Large intestine (tissue), 3 donors: Measurements from ENCODE around the gene SPATA2L. TPM values are rescaled to one million over a fixed set of nuclear protein-coding genes. Genes with fewer than 3 reads are reported as not detected.
"Not testable (repeated sequence)": the region's sequence is repeated elsewhere in the genome, so short reads cannot be mapped to it uniquely, and the experiment has no call there.

ENCODE experiments used
- DNase-seq, 2 donors: peaks; one replicate each; pipeline versions ENCODE4 v3.0.0 to v3.0.0-alpha.2; 2013
- H3K27ac ChIP-seq: one replicate; pipeline ENCODE4 v1.5.1; 2013; ENCODE audit warnings: low read length
- H3K27me3 ChIP-seq: 2 replicates; pipeline ENCODE4 v1.6.1; 2013; ENCODE audit warnings: low read length; ENCODE audit not compliant: control insufficient read depth, insufficient read depth
- H3K36me3 ChIP-seq: 2 replicates; pipeline ENCODE4 v1.6.1; 2013; ENCODE audit warnings: low read length; ENCODE audit not compliant: control insufficient read depth, insufficient read depth
- H3K4me1 ChIP-seq: one replicate; pipeline ENCODE4 v1.6.1; 2013; ENCODE audit warnings: low read length; ENCODE audit not compliant: control insufficient read depth, insufficient read depth
- H3K4me3 ChIP-seq: one replicate; pipeline ENCODE4 v1.5.1; 2013; ENCODE audit warnings: low read length
- H3K9me3 ChIP-seq: one replicate; pipeline ENCODE4 v1.6.1; 2013; ENCODE audit warnings: mild to moderate bottlenecking, low read depth, low read length, moderate library complexity; ENCODE audit not compliant: control insufficient read depth
- WGBS: methylation state at CpG from one replicate; pipeline ENCODE4 v1.1.5; 2013; ENCODE audit warnings: low lambda C conversion rate; ENCODE audit not compliant: insufficient coverage; 5-methylcytosine and 5-hydroxymethylcytosine counted together
- polyA plus RNA-seq: library from polyadenylated mRNA; unstranded; fragments of 120-200 nt; gene quantifications from one replicate; pipeline ENCODE4 v1.2.1, GENCODE V29; 2013

SPATA2L gene
- polyA plus RNA-seq, 1 donor = 18.7 TPM

GRCh38 chr16:89696670-89697128, 4.8 kb downstream of the SPATA2L start:
- no CpG with 5 or more reads among the region's 18 CpGs for WGBS
- Histone ChIP-seq H3K27me3 (no peaks in the 10 kb centered on the region), H3K4me1 (peaks cover 25% of the 10 kb centered on the region), H3K4me3 (no peak overlapping the region), H3K27ac (no peak overlapping the region), H3K9me3 (peaks cover 3% of the 10 kb centered on the region), H3K36me3 (peaks cover 68% of the 10 kb centered on the region)
- DNase-seq = peak in 1 of 2 donors; percentile 27

DNA sequence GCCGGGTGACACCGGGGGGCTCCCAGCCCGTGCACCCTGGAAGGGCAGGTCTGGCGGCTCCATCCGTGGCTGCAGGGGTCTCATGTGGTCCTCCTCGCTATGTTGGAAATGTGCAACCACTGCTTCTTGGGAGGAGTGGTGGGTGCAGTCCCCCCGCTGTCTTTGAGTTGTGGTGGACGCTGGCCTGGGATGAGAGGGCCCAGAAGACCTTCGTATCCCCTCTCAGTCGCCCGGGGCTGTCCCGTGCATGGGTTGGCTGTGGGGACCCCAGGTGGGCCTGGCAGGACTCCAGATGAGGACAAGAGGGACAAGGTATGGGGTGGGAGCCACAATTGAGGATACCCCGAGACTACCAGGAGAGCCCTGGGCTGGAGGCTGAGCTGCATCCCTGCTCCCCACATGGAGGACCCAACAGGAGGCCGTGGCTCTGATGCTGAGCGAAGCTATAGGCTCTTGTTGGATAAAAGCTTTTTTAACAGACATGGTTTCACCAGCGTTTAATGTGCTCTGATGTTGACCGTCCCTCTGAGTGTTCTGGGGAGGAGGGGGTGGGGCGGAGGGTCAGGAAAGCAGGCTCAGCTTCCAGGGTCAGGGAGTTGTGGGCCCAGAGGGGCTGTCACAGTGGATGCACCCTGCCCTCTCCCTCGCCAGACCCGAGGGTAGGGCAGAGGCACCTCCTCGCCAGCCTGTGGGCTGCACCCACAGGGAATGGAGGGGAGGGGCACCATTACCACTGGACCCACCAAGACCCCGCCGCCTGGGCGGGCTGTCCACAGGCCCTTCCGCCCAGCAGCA, 5.4 kb downstream of the SPATA2L start:
- no peak for DNase-seq
- no CpG with 5 or more reads among the region's 25 CpGs for WGBS
- peaks cover 25% of the 10 kb centered on the region for H3K4me1 ChIP-seq
- H3K27ac ChIP-seq = no peak overlapping the region
- no peaks in the 10 kb centered on the region for H3K27me3 ChIP-seq
- H3K36me3 ChIP-seq = peaks cover 75% of the 10 kb centered on the region
- peaks cover 3% of the 10 kb centered on the region for H3K9me3 ChIP-seq
- no peak overlapping the region for H3K4me3 ChIP-seq

DNA sequence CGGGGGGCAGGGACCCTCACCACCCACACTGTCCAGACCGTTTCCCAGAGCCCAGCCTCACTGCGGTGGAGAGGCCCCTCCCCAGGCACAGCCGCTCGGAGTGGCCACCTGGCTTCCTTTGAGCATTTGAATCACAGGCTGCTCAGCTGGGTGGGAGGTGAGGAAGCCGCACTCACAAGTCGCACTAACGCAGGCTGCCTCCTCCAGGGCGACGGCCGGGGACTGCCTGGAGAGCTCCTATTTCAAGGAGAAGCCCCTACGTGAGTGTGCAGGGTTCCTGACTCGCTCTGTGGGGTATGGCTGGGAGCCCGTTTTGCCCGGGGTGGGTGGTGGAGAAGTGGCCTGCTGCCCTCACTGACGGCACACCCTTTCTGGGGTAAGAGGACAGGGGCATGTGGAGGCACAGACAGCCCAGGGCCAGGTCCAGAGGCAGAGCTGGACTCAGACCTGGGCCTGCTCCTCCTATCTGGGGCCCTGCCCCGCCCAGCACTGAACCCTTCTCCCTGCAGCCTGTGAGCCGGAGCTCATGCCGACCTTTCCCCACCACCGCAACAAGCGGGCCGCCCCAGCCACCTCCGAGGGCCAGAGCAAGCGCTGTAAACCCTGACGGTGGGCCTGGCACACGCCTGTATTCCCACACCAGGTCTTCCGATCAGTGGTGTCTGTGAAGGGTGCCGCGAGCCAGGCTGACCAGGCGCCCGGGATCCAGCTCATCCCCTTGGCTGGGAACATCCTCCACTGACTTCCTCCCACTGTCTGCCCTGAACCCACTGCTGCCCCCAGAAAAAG, 6.2 kb downstream of the SPATA2L start:
- DNase-seq = peak; percentile 64 to 75
- Histone ChIP-seq H3K4me1 (peaks cover 20% of the 10 kb centered on the region), H3K9me3 (peaks cover 3% of the 10 kb centered on the region), H3K27me3 (no peaks in the 10 kb centered on the region), H3K27ac (peak overlapping the region; percentile 49), H3K4me3 (no peak overlapping the region), H3K36me3 (peaks cover 81% of the 10 kb centered on the region)
- WGBS = no CpG with 5 or more reads among the region's 31 CpGs

DNA sequence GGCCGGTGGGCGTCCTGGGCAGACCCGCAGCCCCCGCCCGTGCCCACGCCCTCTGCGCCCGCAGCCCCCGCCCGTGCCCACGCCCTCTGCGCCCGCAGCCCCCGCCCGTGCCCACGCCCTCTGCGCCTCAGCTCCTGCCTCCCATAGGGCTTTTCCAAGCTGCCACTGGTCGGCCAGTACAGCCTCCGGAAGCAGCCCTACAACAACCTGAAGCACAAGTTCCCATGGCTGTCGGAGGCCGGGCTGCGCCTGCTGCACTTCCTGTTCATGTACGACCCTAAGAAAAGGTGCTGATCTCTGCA, 6.8 kb downstream of the SPATA2L start:
- H3K36me3 ChIP-seq = peaks cover 86% of the 10 kb centered on the region
- DNase-seq = not testable (repeated sequence)
- peak overlapping the region; percentile 49 for H3K27ac ChIP-seq

GRCh38 chr16:89693931-89694783, 7.3 kb downstream of the SPATA2L start:
- Histone ChIP-seq H3K36me3 (peaks cover 89% of the 10 kb centered on the region), H3K27me3 (no peaks in the 10 kb centered on the region), H3K4me3 (no peak overlapping the region), H3K4me1 (peaks cover 15% of the 10 kb centered on the region), H3K9me3 (peaks cover 3% of the 10 kb centered on the region), H3K27ac (no peak overlapping the region)
- WGBS = no CpG with 5 or more reads among the region's 32 CpGs
- no peak for DNase-seq

More for the DNA sequence above, 6.8 kb downstream of the SPATA2L start:
- not testable (repeated sequence) for H3K9me3 ChIP-seq, H3K27me3 ChIP-seq, H3K4me3 ChIP-seq
- H3K4me1 ChIP-seq = peaks cover 17% of the 10 kb centered on the region
- WGBS = no CpG with 5 or more reads among the region's 23 CpGs

GRCh38 chr16:89693289-89693731, 8.2 kb downstream of the SPATA2L start:
- Histone ChIP-seq H3K4me1 (peaks cover 19% of the 10 kb centered on the region), H3K27me3 (no peaks in the 10 kb centered on the region), H3K27ac (no peak overlapping the region), H3K9me3 (peaks cover 3% of the 10 kb centered on the region), H3K36me3 (peaks cover 87% of the 10 kb centered on the region), H3K4me3 (no peak overlapping the region)
- DNase-seq = no peak
- WGBS = no CpG with 5 or more reads among the region's 11 CpGs

DNA sequence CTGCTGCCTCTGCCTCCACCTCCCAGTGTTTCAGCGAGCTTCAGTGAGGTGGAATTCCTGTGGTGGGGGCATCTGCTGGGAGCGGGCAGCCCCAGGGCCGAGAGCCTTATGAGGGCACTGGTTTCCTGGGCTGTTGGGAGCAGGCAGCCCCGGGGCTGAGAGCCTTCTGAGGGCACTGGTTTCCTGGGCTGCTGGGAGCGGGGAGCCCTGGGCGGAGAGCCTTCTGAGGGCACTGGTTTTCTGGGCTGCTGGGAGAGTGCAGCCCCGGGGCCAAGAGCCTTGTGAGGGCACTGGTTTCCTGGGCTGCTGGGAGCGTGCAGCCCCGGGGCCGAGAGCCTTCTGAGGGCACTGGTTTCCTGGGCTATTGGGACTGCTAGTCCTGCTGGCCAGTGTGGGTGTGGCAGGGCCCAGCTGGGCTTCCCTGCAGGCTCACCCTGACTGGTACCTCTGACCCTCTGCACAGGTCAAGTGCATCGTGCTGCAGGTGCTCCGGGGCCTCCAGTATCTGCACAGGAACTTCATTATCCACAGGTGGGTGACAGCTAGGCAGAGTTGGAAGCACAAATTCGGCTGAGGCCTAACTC, 9.4 kb downstream of the SPATA2L start:
- H3K4me3 ChIP-seq = no peak overlapping the region
- no peak for DNase-seq
- peaks cover under 1% of the 10 kb centered on the region for H3K9me3 ChIP-seq
- H3K27me3 ChIP-seq = no peaks in the 10 kb centered on the region
- H3K4me1 ChIP-seq = peaks cover 27% of the 10 kb centered on the region
- WGBS = no CpG with 5 or more reads among the region's 13 CpGs
- peaks cover 76% of the 10 kb centered on the region for H3K36me3 ChIP-seq
- H3K27ac ChIP-seq = no peak overlapping the region

DNA sequence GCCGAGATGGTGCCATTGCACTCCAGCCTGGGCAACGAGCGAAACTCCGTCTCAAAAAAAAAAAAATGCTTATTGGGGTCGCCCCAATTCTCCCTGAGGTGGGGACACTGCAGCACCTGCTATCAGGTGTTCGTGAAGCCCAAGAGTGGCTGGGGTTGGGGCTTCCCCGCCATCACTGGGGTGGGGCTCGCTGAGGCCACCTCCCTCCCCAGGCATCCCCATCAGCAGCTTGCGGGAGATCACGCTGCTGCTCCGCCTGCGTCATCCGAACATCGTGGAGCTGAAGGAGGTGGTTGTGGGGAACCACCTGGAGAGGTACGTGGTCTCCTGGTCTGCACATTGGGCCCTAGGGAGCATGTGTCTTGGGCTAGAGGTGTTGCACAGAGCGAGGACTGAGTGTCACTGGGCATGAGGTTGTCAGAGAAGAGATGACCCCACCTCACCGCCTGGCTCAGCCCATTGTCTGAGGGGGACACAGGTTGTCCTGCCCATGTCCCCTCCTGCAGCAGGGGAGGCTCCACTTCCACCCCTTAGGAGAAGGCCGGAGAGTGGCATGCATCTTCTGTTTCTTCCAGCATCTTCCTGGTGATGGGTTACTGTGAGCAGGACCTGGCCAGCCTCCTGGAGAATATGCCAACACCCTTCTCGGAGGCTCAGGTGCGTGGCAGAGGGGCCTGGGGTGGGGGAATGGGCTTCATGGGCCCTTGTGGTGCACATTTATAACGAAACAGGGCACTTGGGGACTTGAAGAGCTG, 10.1 kb downstream of the SPATA2L start:
- no CpG with 5 or more reads among the region's 21 CpGs for WGBS
- no peaks in the 10 kb centered on the region for H3K27me3 ChIP-seq
- H3K27ac ChIP-seq = no peak overlapping the region
- H3K36me3 ChIP-seq = peaks cover 69% of the 10 kb centered on the region
- peaks cover 27% of the 10 kb centered on the region for H3K4me1 ChIP-seq
- no peak for DNase-seq
- H3K9me3 ChIP-seq = no peaks in the 10 kb centered on the region
- no peak overlapping the region for H3K4me3 ChIP-seq

GRCh38 chr16:89690392-89690901, 11.1 kb downstream of the SPATA2L start:
- Histone ChIP-seq H3K36me3 (peaks cover 60% of the 10 kb centered on the region), H3K27me3 (no peaks in the 10 kb centered on the region), H3K4me3 (no peak overlapping the region), H3K9me3 (no peaks in the 10 kb centered on the region), H3K4me1 (peaks cover 22% of the 10 kb centered on the region), H3K27ac (no peak overlapping the region)
- no CpG with 5 or more reads among the region's 16 CpGs for WGBS
- DNase-seq = no peak
